Thyroid gland (tissue), 4 donors: Measurements from ENCODE around the gene RAB15.
A peak's percentile ranks its signal among the peaks of the same experiment; 100 is the strongest.

Experiments
- CTCF ChIP-seq, 6 experiments: fragments of 200-600 bp in 3 of 6; fragments of 450-650 bp in 3 of 6; sonication (generic) in 3 of 6; IDR thresholded peaks; one replicate each; pipeline ENCODE4 v1.5.1; 2016 to 2019; ENCODE audit warnings: antibody characterized with exemption in 6 of 6, mild to moderate bottlenecking in 2 of 6, inconsistent platforms in 1 of 6, moderate library complexity in 1 of 6
- POLR2A ChIP-seq, 2 donors: fragments of 450-650 bp; IDR thresholded peaks; one replicate each; pipeline ENCODE4 v1.6.1; 2017; ENCODE audit warnings: antibody characterized with exemption in 2 of 2, mild to moderate bottlenecking in 2 of 2, moderate library complexity in 1 of 2

- peak in 1 of 6 experiments; percentile 35 for TF ChIP-seq CTCF (IDR thresholded peaks at IDR 0.05)
- no peak for TF ChIP-seq POLR2A (IDR thresholded peaks at IDR 0.05)
These were observed 61.2 kb downstream of the RAB15 start for GRCh38 chr14:64910847-64911495.
